Psoas muscle (tissue), 8 donors: Measurements from ENCODE around the gene MTHFSD. TPM values are rescaled to one million over a fixed set of nuclear protein-coding genes. Genes with fewer than 3 reads are reported as not detected.
A peak's percentile ranks its signal among the peaks of the same experiment; 100 is the strongest.

Source experiments
- ATAC-seq, 4 donors: fragments of 200-7000 bp; cut with Tn5 transposase; one replicate each; pipeline ENCODE4 v1.9.1; 2020; ENCODE audit warnings: moderate library complexity in 3 of 4, mild to moderate bottlenecking in 2 of 4
- DNase-seq, 2 donors: peaks; one replicate each; pipeline ENCODE4 v3.0.0-alpha.2; 2020
- H3K27ac ChIP-seq: fragments of 200-600 bp; one replicate; pipeline ENCODE4 v1.8.0; 2022
- H3K27me3 ChIP-seq, 3 donors: fragments of 200-600 bp in 1 of 3; one replicate each; pipeline versions ENCODE4 v1.6.1 to v1.8.0; 2013 to 2022; ENCODE audit warnings: low read length in 2 of 3, mild to moderate bottlenecking in 2 of 3, moderate library complexity in 1 of 3; ENCODE audit not compliant: insufficient read depth in 3 of 3
- H3K36me3 ChIP-seq, 2 donors: fragments of 200-600 bp in 1 of 2; one replicate each; pipeline versions ENCODE4 v1.6.1 to v1.8.0; 2013 to 2022; ENCODE audit warnings: low read depth in 1 of 2, mild to moderate bottlenecking in 1 of 2, moderate library complexity in 1 of 2; ENCODE audit not compliant: insufficient read depth in 1 of 2
- H3K4me1 ChIP-seq: fragments of 200-600 bp; one replicate; pipeline ENCODE4 v1.8.0; 2022
- H3K4me3 ChIP-seq: fragments of 200-600 bp; one replicate; pipeline ENCODE4 v1.8.0; 2022; ENCODE audit warnings: mild to moderate bottlenecking
- H3K9me3 ChIP-seq: fragments of 200-600 bp; one replicate; pipeline ENCODE4 v1.8.0; 2022
- CTCF ChIP-seq: fragments of 200-600 bp; IDR thresholded peaks from one replicate; pipeline ENCODE4 v1.8.0; 2022; ENCODE audit warnings: antibody characterized with exemption
- WGBS, 3 donors: extraction: QIAGEN DNeasy Blood & Tissue Kit; methylation state at CpG; one replicate each; pipeline versions ENCODE4 v1.1.6 to v1.1.7; 2013; 5-methylcytosine and 5-hydroxymethylcytosine counted together
- intact Hi-C, 2 donors: fragments of 100-400 bp; cut with DNase I; formaldehyde crosslinking; loops; one replicate each; pipeline versions ENCODE4 v1.11.0 to v1.14.2; 2022
- polyA plus RNA-seq, 3 donors: library from polyadenylated mRNA; stranded (reverse); fragments of 200-250 nt; gene quantifications; one replicate each; pipeline ENCODE4 v1.2.3, GENCODE V29; 2013
- total RNA-seq, 4 donors: library from RNA; stranded (reverse); fragmentation: NEBNext Ultra II Directional in 2 of 4; extraction: Animal tissue kit (Norgen Biotek cat#: 25700) in 2 of 4; gene quantifications; one replicate each; pipeline versions ENCODE4 v1.2.1 to v1.2.4, GENCODE V29; 2021 to 2023
- donor health status: healthy with polysubstance abuse.
- donor health status: DM: no; HTN: no; CAD: no; lungs with moderate emphysema.
- donor health status: Bipolar disorder and iron deficiency.
- donor health status: healthy.
- donor health status: DM: yes; HTN: yes; CAD: no.
- donor health status: DM: no; HTN: no; CAD: no.
- donor health status: DM: no; HTN: no; CAD: no.
- donor health status: DM: yes; HTN: yes; CAD: no.

MTHFSD gene
- total and polyA plus RNA-seq, 7 donors = 4.3 to 16.0 (median 8.1) TPM

- TF ChIP-seq CTCF = no peak
- H3K4me3 ChIP-seq = no peak overlapping the region
- DNase-seq (peak in 1 of 2 donors; percentile 39), ATAC-seq (no peak)
- H3K36me3 ChIP-seq = no peaks in the 10 kb centered on the region
- H3K9me3 ChIP-seq = no peaks in the 10 kb centered on the region
- peaks cover 0 to 60% (median 20%) of the 10 kb centered on the region in 3 donors for H3K27me3 ChIP-seq
- H3K4me1 ChIP-seq = no peaks in the 10 kb centered on the region
- WGBS, 3 donors = 25 to 37% (median 32%) methylated on average over 16 of the region's 16 CpGs
- H3K27ac ChIP-seq = no peak overlapping the region
- intact Hi-C loops = loop anchor here in 1 of 2 donors (5.0 kb wide), 1 partner anchor 700 kb away; no protein-coding TSS in a partner anchor
Observed at GRCh38 chr16:86522634-86523033, 32.4 kb downstream of the MTHFSD start.

GRCh38 chr16:86521236-86522197 is 33.5 kb downstream of the MTHFSD start:
- H3K27ac ChIP-seq = no peak overlapping the region
- intact Hi-C loops = loop anchor here (2.0 to 5.0 kb wide), 3 partner anchors 449 to 701 kb away; no protein-coding TSS in a partner anchor
- TF ChIP-seq CTCF = no peak
- no peak for ATAC-seq
- no peaks in the 10 kb centered on the region for H3K4me1 ChIP-seq
- no peak overlapping the region for H3K4me3 ChIP-seq
- peak in 1 of 2 donors; percentile 44 for DNase-seq
- H3K27me3 ChIP-seq = peaks cover 0 to 71% (median 31%) of the 10 kb centered on the region in 3 donors
- no peaks in the 10 kb centered on the region for H3K9me3 ChIP-seq
- WGBS, 3 donors = 68 to 79% (median 76%) methylated on average over 34 to 35 of the region's 35 CpGs
- no peaks in the 10 kb centered on the region for H3K36me3 ChIP-seq

DNA sequence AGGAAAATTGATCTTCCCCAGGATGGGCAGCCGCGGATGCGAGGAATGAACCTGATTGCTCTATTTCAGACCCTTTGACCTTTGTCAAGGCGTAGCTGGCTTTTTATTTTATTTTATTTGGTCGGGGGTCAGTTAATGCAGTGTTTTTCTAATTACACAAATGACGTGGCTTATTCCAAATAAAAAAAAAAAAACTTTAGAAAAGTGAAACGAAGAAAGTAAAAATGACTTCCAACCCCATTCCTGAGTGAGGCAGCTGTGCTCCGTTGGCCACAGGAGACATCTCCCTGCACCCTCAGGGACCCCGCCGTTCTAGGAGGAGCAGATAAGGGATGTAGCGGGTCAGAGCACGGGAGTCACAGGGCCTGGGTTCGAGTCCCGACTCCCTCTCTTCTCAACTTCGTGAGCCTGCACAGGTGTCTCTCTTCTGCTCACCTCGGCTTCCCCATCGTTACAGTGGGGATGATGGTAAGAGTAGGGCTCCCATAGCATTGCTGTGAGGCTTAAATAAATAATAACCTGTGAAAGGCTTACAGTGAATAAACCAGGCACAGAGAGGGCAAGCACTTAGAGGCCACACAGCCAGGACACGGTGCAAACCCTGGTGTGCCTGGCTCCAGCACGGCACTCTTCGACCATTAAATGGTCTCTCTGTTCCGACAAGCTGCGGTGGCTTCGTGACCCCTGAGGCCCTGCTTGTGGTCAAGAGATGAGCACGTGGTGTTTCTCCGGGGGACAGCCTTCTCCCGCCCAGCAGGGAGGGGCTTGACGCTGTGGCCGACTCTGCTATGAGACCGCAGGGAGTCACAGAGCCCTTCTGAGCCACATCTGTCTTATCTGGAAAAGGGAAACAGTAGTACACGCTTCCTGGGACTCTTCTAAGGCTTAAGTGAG is 34.5 kb downstream of the MTHFSD start:
- WGBS, 3 donors = 45 to 48% (median 46%) methylated on average over 30 of the region's 30 CpGs
- Histone ChIP-seq H3K4me3 (no peak overlapping the region), H3K27me3 (peaks cover 0 to 80% (median 38%) of the 10 kb centered on the region in 3 donors), H3K36me3 (no peaks in the 10 kb centered on the region), H3K4me1 (peaks cover 9% of the 10 kb centered on the region), H3K9me3 (no peaks in the 10 kb centered on the region), H3K27ac (no peak overlapping the region)
- TF ChIP-seq CTCF = no peak
- ATAC-seq (no peak), DNase-seq (peak in 1 of 2 donors; percentile 46)
- intact Hi-C loops = loop anchor here (2.0 to 5.0 kb wide), 3 partner anchors 448 to 700 kb away; no protein-coding TSS in a partner anchor

- H3K27ac ChIP-seq = no peak overlapping the region
- no peaks in the 10 kb centered on the region for H3K36me3 ChIP-seq
- H3K9me3 ChIP-seq = no peaks in the 10 kb centered on the region
- DNase-seq = peak; percentile 56 to 81
- H3K4me1 ChIP-seq = peaks cover 11% of the 10 kb centered on the region
- peaks cover 0 to 88% (median 45%) of the 10 kb centered on the region in 3 donors for H3K27me3 ChIP-seq
- peak in 3 of 4 donors; percentile 48 to 67 (median 57) for ATAC-seq
- intact Hi-C loops = loop anchor here (2.0 to 5.0 kb wide), 5 partner anchors 179 to 699 kb away; no protein-coding TSS in a partner anchor
- WGBS, 3 donors = 17 to 19% (median 18%) methylated on average over 31 of the region's 31 CpGs
- no peak overlapping the region for H3K4me3 ChIP-seq
- peak; percentile 86 for TF ChIP-seq CTCF
Observed at GRCh38 chr16:86519649-86520316, 35.3 kb downstream of the MTHFSD start.
